Thoracic aorta (tissue), 2 donors: ENCODE results near the gene ARMC10. TPM values are rescaled to one million over a fixed set of nuclear protein-coding genes. Genes with fewer than 3 reads are reported as not detected.
"Not testable (repeated sequence)": the region's sequence is repeated elsewhere in the genome, so short reads cannot be mapped to it uniquely, and the experiment has no call there.

ENCODE experiments used
- ATAC-seq: fragments of 150-250 bp; one replicate; pipeline ENCODE4 v1.8.0; 2017; ENCODE audit warnings: low read depth; ENCODE audit not compliant: insufficient number of reproducible peaks, low FRiP score
- DNase-seq: peaks from one replicate; pipeline ENCODE4 v3.0.0-alpha.2; 2020; ENCODE audit warnings: low spot score
- H3K27ac ChIP-seq, 2 donors: fragments of 200-600 bp; sonication (generic); 1 replicate in 1 of 2; 2 replicates in 1 of 2; pipeline ENCODE4 v1.5.1; 2016; ENCODE audit warnings: mild to moderate bottlenecking in 2 of 2, moderate library complexity in 2 of 2
- H3K27me3 ChIP-seq: fragments of 200-600 bp; sonication (generic); replicated peaks from 2 replicates; pipeline ENCODE4 v1.6.0; 2016; ENCODE audit warnings: mild to moderate bottlenecking; ENCODE audit not compliant: insufficient read depth
- H3K36me3 ChIP-seq: fragments of 200-600 bp; sonication (generic); one replicate; pipeline ENCODE4 v1.5.1; 2016
- H3K4me1 ChIP-seq, 2 donors: fragments of 200-600 bp; sonication (generic); 1 replicate in 1 of 2; 2 replicates in 1 of 2; pipeline versions ENCODE4 v1.5.1 to v1.6.0; 2016; ENCODE audit warnings: low read depth in 2 of 2, mild to moderate bottlenecking in 1 of 2; ENCODE audit not compliant: control insufficient read depth in 1 of 2
- H3K4me3 ChIP-seq: fragments of 200-600 bp; sonication (generic); 2 replicates; pipeline ENCODE4 v1.5.1; 2016; ENCODE audit warnings: mild to moderate bottlenecking
- H3K9me3 ChIP-seq: fragments of 200-600 bp; sonication (generic); 2 replicates; pipeline ENCODE4 v1.5.1; 2016
- total RNA-seq, 2 donors: library from RNA; depleted of rRNA; stranded (reverse); fragments of >200 nt; gene quantifications; one replicate each; pipeline versions ENCODE4 v1.1.0 to v1.2.3, GENCODE V29; 2016
- TF ChIP-seq, protein P1 (sequence below): fragments of 200-600 bp; sonication (generic); IDR thresholded peaks from one replicate; pipeline ENCODE4 v1.5.1; 2019; ENCODE audit warnings: antibody characterized with exemption

The ARMC10 gene
- total RNA-seq, result 10 to 100 TPM; 46.7 to 49.4 TPM

- TF ChIP-seq, protein P1, sequence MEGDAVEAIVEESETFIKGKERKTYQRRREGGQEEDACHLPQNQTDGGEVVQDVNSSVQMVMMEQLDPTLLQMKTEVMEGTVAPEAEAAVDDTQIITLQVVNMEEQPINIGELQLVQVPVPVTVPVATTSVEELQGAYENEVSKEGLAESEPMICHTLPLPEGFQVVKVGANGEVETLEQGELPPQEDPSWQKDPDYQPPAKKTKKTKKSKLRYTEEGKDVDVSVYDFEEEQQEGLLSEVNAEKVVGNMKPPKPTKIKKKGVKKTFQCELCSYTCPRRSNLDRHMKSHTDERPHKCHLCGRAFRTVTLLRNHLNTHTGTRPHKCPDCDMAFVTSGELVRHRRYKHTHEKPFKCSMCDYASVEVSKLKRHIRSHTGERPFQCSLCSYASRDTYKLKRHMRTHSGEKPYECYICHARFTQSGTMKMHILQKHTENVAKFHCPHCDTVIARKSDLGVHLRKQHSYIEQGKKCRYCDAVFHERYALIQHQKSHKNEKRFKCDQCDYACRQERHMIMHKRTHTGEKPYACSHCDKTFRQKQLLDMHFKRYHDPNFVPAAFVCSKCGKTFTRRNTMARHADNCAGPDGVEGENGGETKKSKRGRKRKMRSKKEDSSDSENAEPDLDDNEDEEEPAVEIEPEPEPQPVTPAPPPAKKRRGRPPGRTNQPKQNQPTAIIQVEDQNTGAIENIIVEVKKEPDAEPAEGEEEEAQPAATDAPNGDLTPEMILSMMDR, result peak; percentile 39
- Histone ChIP-seq H3K9me3 (no peaks in the 10 kb centered on the region), H3K27ac (peak within 1 kb of the TSS; percentile 80 to 95), H3K4me3 (peak within 1 kb of the TSS; percentile 93), H3K27me3 (no peaks in the 10 kb centered on the region), H3K4me1 (peaks cover 15 to 25% of the 10 kb centered on the region in 2 donors), H3K36me3 (no peaks in the 10 kb centered on the region)
- DNase-seq, result peak; percentile 63
- peak; percentile 91 for ATAC-seq
These were observed at the start of gene ARMC10, which contains the start of gene FBXL13 for GRCh38 chr7:103074519-103075336. Gene ARMC10, plus strand, starts transcription at chr7:103075140. Its CDS starts 133 bp downstream, at chr7:103075273. Gene FBXL13, minus strand, starts transcription at chr7:103074796.

DNA sequence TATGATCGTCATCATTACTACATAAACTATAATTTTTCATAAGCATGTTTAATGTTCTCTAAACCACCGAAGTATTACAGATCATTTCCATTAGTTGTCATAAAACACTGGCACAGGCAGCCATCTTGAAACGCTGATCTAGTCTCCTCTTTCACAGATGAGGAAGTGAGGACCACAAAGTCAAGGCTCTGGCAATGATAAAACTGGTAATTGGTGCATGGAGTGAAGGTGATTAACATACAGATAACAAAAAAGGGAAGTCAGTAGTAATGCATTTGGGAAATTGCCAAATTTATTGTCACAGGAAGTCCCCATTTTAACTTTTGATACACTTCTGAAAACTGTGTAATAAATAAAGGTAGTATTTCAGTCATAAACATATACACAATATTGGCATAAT, 49.6 kb upstream of the ARMC10 start:
- no peak overlapping the region for H3K27ac ChIP-seq
- H3K4me1 ChIP-seq, result no peaks in the 10 kb centered on the region

DNA sequence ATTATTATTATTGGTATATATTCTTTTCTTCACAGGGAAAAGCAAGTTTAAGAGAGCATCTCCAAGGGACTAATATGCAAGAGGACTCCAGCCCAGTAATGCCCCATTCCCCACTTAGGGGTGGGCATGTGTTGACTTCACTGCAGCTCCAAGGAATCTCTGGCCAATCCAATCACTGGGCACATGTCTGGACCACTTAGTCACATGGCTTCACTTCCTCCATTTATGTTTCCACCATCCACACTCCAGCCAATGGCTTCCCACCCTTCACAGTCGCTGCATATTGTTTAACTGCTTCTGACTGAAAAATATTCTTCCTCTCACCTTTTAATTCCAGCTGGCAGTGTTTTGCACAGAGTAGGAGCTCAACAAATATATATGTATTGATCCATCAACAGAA, 43.9 kb upstream of the ARMC10 start:
- no peak overlapping the region for H3K27ac ChIP-seq
- H3K4me3 ChIP-seq, result no peak overlapping the region
- no peaks in the 10 kb centered on the region for H3K36me3 ChIP-seq
- ATAC-seq (no peak), DNase-seq (no peak)
- H3K4me1 ChIP-seq, result no peaks in the 10 kb centered on the region
- no peaks in the 10 kb centered on the region for H3K27me3 ChIP-seq
- TF ChIP-seq, protein P1, result no peak
- H3K9me3 ChIP-seq, result no peaks in the 10 kb centered on the region

More for the DNA sequence above, 49.6 kb upstream of the ARMC10 start:
- H3K9me3 ChIP-seq, result no peaks in the 10 kb centered on the region
- no peak for ATAC-seq
- DNase-seq, result no peak
- H3K36me3 ChIP-seq, result no peaks in the 10 kb centered on the region
- no peaks in the 10 kb centered on the region for H3K27me3 ChIP-seq
- TF ChIP-seq, protein P1, result no peak
- H3K4me3 ChIP-seq, result no peak overlapping the region

DNA sequence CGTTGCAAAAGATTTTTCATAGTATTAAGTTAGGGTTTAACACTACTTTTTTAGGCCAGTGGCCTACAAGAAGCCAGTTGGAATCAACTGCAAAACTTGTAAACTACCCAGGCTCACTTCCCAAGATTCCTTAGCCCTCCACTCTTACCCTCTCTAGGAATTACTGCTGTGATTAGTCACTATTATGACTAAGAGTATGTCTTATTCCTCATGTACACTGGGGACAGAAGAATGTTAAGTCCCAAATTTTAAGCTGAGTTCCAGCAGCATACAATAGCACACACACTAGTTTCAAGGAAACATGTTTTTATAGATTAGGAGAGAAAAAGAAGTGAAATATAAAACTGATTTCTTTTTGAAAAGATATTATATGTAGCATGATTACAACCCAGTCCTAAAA, 43.2 kb upstream of the ARMC10 start:
- Histone ChIP-seq H3K9me3 (no peaks in the 10 kb centered on the region), H3K36me3 (no peaks in the 10 kb centered on the region), H3K27me3 (no peaks in the 10 kb centered on the region), H3K4me1 (no peaks in the 10 kb centered on the region), H3K4me3 (no peak overlapping the region), H3K27ac (no peak overlapping the region)
- ATAC-seq (no peak), DNase-seq (no peak)
- TF ChIP-seq, protein P1, result no peak

DNA sequence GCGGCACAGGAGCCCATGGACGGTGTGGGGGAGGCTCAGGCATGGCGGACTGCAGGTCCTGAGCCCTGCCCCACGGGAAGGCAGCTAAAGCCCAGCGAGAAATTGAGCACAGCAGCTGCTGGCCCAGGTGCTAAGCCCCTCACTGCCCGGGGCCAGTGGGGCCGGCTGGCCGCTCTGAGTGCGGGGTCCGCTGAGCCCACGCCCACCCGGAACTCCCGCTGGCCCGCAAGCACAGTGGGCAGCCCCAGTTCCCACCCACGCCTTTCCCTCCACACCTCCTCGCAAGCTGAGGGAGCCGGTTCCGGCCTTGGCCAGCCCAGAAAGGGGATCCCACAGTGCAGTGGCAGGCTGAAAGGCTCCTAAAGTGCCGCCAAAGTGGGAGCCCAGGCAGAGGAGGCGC, 40.6 kb upstream of the ARMC10 start:
- ATAC-seq, DNase-seq: not testable (repeated sequence)

More for the DNA sequence above, 40.6 kb upstream of the ARMC10 start:
- not testable (repeated sequence) for H3K4me3 ChIP-seq, H3K27me3 ChIP-seq, H3K36me3 ChIP-seq, H3K4me1 ChIP-seq, H3K9me3 ChIP-seq, H3K27ac ChIP-seq
